GM12892 (cell line): Measurements from ENCODE around the gene PTK6.

ENCODE experiments used
- DNase-seq: peaks from one replicate; pipeline ENCODE4 v3.0.0; 2011; ENCODE audit not compliant: insufficient read length
- FAIRE-seq: peaks from 2 replicates; lab custom pipeline; 2011; peaks lifted over from hg19 to GRCh38; lab: Jason Lieb, UNC
- POLR2A ChIP-seq: IDR thresholded peaks from 2 replicates; pipeline ENCODE4 v1.6.1; 2011; ENCODE audit warnings: low read depth, low read length, control low read depth
- POLR2AphosphoS5 ChIP-seq: IDR thresholded peaks from 2 replicates; pipeline ENCODE4 v1.6.1; 2011; ENCODE audit warnings: low read depth, low read length, control low read depth
- TAF1 ChIP-seq: IDR thresholded peaks from 2 replicates; pipeline ENCODE4 v1.6.1; 2011; ENCODE audit warnings: low read depth, mild to moderate bottlenecking, control low read depth, low read length, borderline replicate concordance

Gene PTK6

GRCh38 chr20:63553251-63553932 lies 16.2 kb upstream of the PTK6 start:
- FAIRE-seq (no peak), DNase-seq (peak; percentile 81)
- TF ChIP-seq POLR2AphosphoS5 (no peak), POLR2A (no peak), TAF1 (no peak)

- DNase-seq (no peak), FAIRE-seq (peak; percentile 92)
- no peak for TF ChIP-seq POLR2AphosphoS5
- TF ChIP-seq TAF1: no peak
- TF ChIP-seq POLR2A: no peak
Measured at GRCh38 chr20:63552481-63553249, 15.5 kb upstream of the PTK6 start.

- FAIRE-seq: no peak
- TF ChIP-seq POLR2A (no peak), POLR2AphosphoS5 (no peak), TAF1 (no peak)
- no peak for DNase-seq
Measured at GRCh38 chr20:63551068-63551467, 13.9 kb upstream of the PTK6 start.

- TF ChIP-seq POLR2A (no peak), POLR2AphosphoS5 (no peak)
- DNase-seq: no peak
- no peak for FAIRE-seq
Measured at GRCh38 chr20:63549679-63550282, 12.6 kb upstream of the PTK6 start.

- no peak for DNase-seq
- FAIRE-seq: no peak
- TF ChIP-seq TAF1 (no peak), POLR2AphosphoS5 (no peak), POLR2A (no peak)
Measured at GRCh38 chr20:63549019-63549418, 11.8 kb upstream of the PTK6 start.

GRCh38 chr20:63548542-63548941 lies 11.4 kb upstream of the PTK6 start:
- TF ChIP-seq POLR2AphosphoS5 (no peak), POLR2A (no peak), TAF1 (no peak)
- no peak for FAIRE-seq

GRCh38 chr20:63547725-63548480 lies 10.7 kb upstream of the PTK6 start, which contains the start of gene SRMS:
Gene SRMS (minus strand): TSS chr20:63547749. CDS start chr20:63547463, 286 bp downstream.
- FAIRE-seq (no peak), DNase-seq (no peak)
- no peak for TF ChIP-seq POLR2AphosphoS5
- no peak for TF ChIP-seq TAF1
- no peak for TF ChIP-seq POLR2A

More at GRCh38 chr20:63548542-63548941, 11.4 kb upstream of the PTK6 start:
- DNase-seq: no peak

GRCh38 chr20:63546956-63547724 lies 10.0 kb upstream of the PTK6 start:
- FAIRE-seq (no peak), DNase-seq (no peak)
- TF ChIP-seq POLR2AphosphoS5 (no peak), TAF1 (no peak), POLR2A (no peak)

GRCh38 chr20:63546256-63546955 lies 9.2 kb upstream of the PTK6 start:
- FAIRE-seq: no peak
- TF ChIP-seq POLR2AphosphoS5 (no peak), POLR2A (no peak), TAF1 (no peak)
- no peak for DNase-seq

GRCh38 chr20:63545814-63546213 lies 8.6 kb upstream of the PTK6 start:
- no peak for FAIRE-seq
- DNase-seq: no peak
- TF ChIP-seq TAF1: no peak
- TF ChIP-seq POLR2AphosphoS5: no peak
- no peak for TF ChIP-seq POLR2A
